Measurements from ENCODE around the gene LRRC30. TPM values are rescaled to one million over a fixed set of nuclear protein-coding genes. Genes with fewer than 3 reads are reported as not detected.
"Not testable (repeated sequence)": the region's sequence is repeated elsewhere in the genome, so short reads cannot be mapped to it uniquely, and the experiment has no call there.

Gene LRRC30
- total RNA-seq, 1 donor from 2014 or later = not detected

- Mint-ChIP-seq H3K4me1 (ENCODE audit: unreplicated experiment) (peaks cover 17% of the 10 kb centered on the region), H3K27me3 (ENCODE audit: unreplicated experiment) (peaks cover 13% of the 10 kb centered on the region), H3K9me3 (ENCODE audit: unreplicated experiment) (no peaks in the 10 kb centered on the region), H3K4me3 (ENCODE audit: unreplicated experiment) (no peak overlapping the region), H3K36me3 (ENCODE audit: unreplicated experiment) (no peaks in the 10 kb centered on the region), H3K27ac (ENCODE audit: unreplicated experiment) (no peak overlapping the region)
- no peak for DNase-seq (ENCODE audit: extremely low spot score, unreplicated experiment)
- TF ChIP-seq CTCF (IDR thresholded peaks at IDR 0.05) = no peak
Measured at GRCh38 chr18:7196421-7196820, 34.5 kb upstream of the LRRC30 start.

GRCh38 chr18:7197854-7198253, 33.0 kb upstream of the LRRC30 start:
- no peak for DNase-seq (ENCODE audit: extremely low spot score, unreplicated experiment)
- peaks cover 11% of the 10 kb centered on the region for H3K27me3 Mint-ChIP-seq (ENCODE audit: unreplicated experiment)
- no peak overlapping the region for H3K4me3 Mint-ChIP-seq (ENCODE audit: unreplicated experiment)
- peak overlapping the region; percentile 50 for H3K27ac Mint-ChIP-seq (ENCODE audit: unreplicated experiment)
- H3K9me3 Mint-ChIP-seq (ENCODE audit: unreplicated experiment) = no peaks in the 10 kb centered on the region
- TF ChIP-seq CTCF (IDR thresholded peaks at IDR 0.05) = no peak
- no peaks in the 10 kb centered on the region for H3K36me3 Mint-ChIP-seq (ENCODE audit: unreplicated experiment)
- peaks cover 17% of the 10 kb centered on the region for H3K4me1 Mint-ChIP-seq (ENCODE audit: unreplicated experiment)

GRCh38 chr18:7198326-7198725, 32.6 kb upstream of the LRRC30 start:
- Mint-ChIP-seq H3K27ac (ENCODE audit: unreplicated experiment) (peak overlapping the region; percentile 50), H3K4me3 (ENCODE audit: unreplicated experiment) (no peak overlapping the region), H3K36me3 (ENCODE audit: unreplicated experiment) (no peaks in the 10 kb centered on the region), H3K9me3 (ENCODE audit: unreplicated experiment) (no peaks in the 10 kb centered on the region), H3K27me3 (ENCODE audit: unreplicated experiment) (peaks cover 11% of the 10 kb centered on the region), H3K4me1 (ENCODE audit: unreplicated experiment) (peaks cover 17% of the 10 kb centered on the region)
- no peak for TF ChIP-seq CTCF (IDR thresholded peaks at IDR 0.05)
- DNase-seq (ENCODE audit: extremely low spot score, unreplicated experiment) = no peak

GRCh38 chr18:7201096-7201495, 29.8 kb upstream of the LRRC30 start:
- peaks cover 11% of the 10 kb centered on the region for H3K27me3 Mint-ChIP-seq (ENCODE audit: unreplicated experiment)
- no peak for TF ChIP-seq CTCF (IDR thresholded peaks at IDR 0.05)
- H3K36me3 Mint-ChIP-seq (ENCODE audit: unreplicated experiment) = no peaks in the 10 kb centered on the region
- H3K4me3 Mint-ChIP-seq (ENCODE audit: unreplicated experiment) = no peak overlapping the region
- no peak for DNase-seq (ENCODE audit: extremely low spot score, unreplicated experiment)
- H3K4me1 Mint-ChIP-seq (ENCODE audit: unreplicated experiment) = peaks cover 21% of the 10 kb centered on the region
- H3K27ac Mint-ChIP-seq (ENCODE audit: unreplicated experiment) = no peak overlapping the region
- no peaks in the 10 kb centered on the region for H3K9me3 Mint-ChIP-seq (ENCODE audit: unreplicated experiment)

- Mint-ChIP-seq H3K4me3 (ENCODE audit: unreplicated experiment) (no peak overlapping the region), H3K36me3 (ENCODE audit: unreplicated experiment) (no peaks in the 10 kb centered on the region), H3K27ac (ENCODE audit: unreplicated experiment) (no peak overlapping the region), H3K9me3 (ENCODE audit: unreplicated experiment) (no peaks in the 10 kb centered on the region), H3K4me1 (ENCODE audit: unreplicated experiment) (peaks cover 24% of the 10 kb centered on the region), H3K27me3 (ENCODE audit: unreplicated experiment) (peaks cover 12% of the 10 kb centered on the region)
- DNase-seq (ENCODE audit: extremely low spot score, unreplicated experiment) = no peak
- TF ChIP-seq CTCF (IDR thresholded peaks at IDR 0.05) = no peak
Measured at GRCh38 chr18:7202169-7202568, 28.7 kb upstream of the LRRC30 start.

- H3K4me3 Mint-ChIP-seq (ENCODE audit: unreplicated experiment) = not testable (repeated sequence)
Measured at GRCh38 chr18:7203601-7204000, 27.3 kb upstream of the LRRC30 start.

More at GRCh38 chr18:7203601-7204000, 27.3 kb upstream of the LRRC30 start:
- H3K36me3 Mint-ChIP-seq (ENCODE audit: unreplicated experiment); H3K27ac Mint-ChIP-seq (ENCODE audit: unreplicated experiment); H3K9me3 Mint-ChIP-seq (ENCODE audit: unreplicated experiment); H3K27me3 Mint-ChIP-seq (ENCODE audit: unreplicated experiment); DNase-seq (ENCODE audit: extremely low spot score, unreplicated experiment): not testable (repeated sequence)
- peaks cover 23% of the 10 kb centered on the region for H3K4me1 Mint-ChIP-seq (ENCODE audit: unreplicated experiment)
